Retina (tissue), 1 donor: Measurements from ENCODE around the gene SLC22A1.
"Not testable (repeated sequence)": the region's sequence is repeated elsewhere in the genome, so short reads cannot be mapped to it uniquely, and the experiment has no call there.

Experiments used
- DNase-seq: peaks from one replicate; pipeline ENCODE4 v3.0.0-alpha.2; 2016

SLC22A1 gene

DNA sequence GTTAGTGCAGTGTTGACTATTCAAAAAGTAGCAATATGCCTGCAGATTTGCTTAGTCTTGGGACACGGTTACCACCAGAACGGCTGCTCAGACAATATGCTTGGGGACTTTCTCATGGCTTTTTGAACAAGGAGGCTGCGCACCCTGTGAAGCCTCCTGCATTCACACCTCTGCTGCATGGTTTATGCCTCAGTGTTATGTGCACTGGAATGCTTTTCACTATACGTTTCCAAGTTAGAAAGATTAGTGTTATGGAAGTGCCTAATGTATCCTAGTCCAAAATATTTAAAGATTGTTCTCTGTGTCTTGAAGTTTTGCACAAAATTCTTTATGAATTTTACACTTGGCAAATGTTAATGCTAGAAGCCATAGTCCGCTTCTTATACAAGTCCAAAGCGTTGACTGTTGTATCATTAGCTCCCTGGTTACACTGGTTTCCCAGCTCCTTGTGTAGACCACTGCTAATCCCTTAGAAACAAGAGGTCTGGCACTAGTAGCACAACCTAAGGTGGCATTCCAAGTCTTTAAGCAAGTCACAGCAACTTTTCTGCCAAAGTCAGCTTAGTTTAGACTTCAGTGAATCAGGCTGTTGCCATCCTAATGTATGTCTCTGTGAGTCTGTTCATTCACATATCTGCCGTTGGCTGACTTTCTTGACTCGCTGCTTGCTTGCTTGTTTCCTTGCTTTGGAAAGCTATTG, 26.3 kb upstream of the SLC22A1 start:
- DNase-seq, result no peak

DNA sequence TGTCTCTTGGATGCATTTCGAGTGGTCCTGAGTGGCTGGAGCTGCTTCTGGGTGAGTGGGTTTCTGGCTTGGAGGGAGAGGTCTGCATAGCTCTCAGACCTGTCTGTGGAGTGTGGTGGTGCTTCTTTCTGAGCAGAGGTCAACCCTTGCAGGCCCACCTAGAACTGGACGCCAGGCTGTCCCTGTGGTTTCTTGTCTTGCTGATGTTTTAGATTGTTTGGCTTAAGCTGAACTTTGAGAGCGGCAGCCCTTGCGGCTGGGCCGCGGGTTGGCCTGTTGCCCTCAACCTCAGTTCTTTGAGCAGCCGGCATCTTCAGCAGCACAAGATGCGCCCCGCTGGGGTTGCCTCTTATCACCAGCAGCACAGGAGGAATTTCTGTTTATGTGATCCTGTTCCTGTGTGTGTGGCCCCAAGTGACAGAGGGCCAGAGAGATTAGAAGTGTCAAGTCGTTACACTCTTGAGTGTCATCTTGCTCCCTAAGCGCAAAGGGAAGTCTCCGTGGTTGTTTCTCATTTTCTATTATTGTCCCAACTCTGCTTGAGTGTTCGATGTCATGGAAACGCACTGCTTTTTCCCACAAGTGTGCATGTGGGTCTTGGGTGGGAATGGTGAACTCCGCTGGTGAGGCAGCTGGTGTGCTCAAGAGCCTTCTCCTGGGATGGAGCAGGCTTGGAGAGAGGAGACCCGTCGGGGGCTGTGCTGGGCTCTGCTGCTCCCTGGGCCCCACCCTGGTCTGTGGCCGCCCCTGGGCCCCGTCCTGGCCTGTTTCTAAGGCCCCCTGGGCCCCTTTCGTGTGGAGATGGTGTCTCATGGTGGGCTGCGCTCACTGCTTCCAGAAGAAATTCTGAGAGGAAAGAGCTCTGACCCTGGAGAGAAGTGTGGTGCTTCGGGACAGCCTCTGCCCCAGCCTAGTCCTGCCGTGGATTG, 20.1 kb upstream of the SLC22A1 start:
- DNase-seq, result no peak

DNA sequence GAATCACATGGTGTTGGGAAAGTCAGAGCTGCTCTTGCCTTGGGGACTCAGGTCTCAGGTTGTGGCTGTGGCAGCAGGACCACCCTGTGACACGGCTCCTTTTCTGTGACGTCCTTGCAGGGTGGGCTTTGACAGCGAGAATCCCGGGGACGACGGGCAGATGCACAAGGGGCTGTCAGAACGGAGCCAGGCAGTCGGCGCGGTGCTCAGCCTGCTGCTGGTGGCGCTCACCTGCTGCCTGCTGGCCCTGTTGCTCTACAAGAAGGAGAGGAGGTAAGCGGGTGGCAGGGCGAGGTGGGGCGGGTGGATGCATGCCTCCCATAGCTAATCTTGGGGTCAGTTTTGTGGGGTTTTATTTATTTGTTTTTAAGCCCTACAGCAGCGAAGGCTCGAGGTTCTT, 19.2 kb upstream of the SLC22A1 start:
- DNase-seq, result no peak

DNA sequence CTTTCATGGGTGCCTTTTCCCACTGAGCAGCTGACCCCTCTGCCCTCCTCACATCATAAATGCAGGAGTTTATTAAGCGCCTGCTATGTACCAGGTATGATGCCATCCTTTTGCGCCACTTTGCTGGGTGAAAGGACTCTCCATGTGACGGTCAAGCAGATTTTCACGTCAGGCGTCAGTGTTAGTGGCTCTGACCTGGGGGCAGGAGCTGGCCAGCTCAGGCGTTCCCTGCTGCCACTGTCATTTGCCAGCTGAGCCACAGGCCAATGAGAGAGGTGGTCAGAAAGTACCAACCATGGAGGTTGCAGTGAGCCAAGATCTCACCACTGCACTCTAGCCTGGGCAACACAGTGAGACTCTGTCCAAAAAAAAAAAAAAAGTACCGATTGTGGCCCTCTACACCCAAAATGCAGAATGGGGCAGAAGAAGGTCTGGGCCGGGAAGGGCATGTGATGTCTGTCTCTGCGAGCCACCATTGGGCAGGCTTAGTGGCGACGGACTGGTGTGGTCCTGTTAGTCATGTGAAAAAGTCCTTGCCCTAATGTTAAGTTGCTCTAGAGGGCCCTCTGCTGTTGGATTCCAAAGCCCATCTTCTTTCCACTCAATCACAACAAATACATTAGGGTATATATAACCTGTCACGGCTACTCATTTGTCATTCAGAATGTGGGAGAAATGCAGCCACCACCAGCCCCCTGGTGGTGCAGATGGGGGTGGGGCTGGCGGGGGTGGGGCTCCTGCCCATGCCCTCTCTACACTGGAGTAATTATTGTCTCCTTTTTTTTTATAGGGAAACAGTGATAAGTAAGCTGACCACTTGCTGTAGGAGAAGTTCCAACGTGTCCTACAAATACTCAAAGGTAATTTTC, 18.4 kb upstream of the SLC22A1 start:
- DNase-seq, result no peak

DNA sequence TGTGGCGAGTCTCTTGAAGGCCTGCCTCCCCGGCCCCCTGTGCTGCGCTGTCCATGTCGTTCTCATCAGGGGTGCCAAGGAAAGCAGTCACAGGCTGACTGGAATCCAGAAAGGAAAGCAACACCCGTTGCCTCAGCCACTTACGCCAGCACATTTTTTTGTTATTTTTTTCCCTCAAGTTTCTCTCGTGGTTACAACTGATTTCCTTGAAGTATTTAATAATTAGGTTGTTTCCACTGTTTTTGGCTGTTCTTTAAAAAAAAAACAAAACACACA, 17.9 kb upstream of the SLC22A1 start:
- no peak for DNase-seq

DNA sequence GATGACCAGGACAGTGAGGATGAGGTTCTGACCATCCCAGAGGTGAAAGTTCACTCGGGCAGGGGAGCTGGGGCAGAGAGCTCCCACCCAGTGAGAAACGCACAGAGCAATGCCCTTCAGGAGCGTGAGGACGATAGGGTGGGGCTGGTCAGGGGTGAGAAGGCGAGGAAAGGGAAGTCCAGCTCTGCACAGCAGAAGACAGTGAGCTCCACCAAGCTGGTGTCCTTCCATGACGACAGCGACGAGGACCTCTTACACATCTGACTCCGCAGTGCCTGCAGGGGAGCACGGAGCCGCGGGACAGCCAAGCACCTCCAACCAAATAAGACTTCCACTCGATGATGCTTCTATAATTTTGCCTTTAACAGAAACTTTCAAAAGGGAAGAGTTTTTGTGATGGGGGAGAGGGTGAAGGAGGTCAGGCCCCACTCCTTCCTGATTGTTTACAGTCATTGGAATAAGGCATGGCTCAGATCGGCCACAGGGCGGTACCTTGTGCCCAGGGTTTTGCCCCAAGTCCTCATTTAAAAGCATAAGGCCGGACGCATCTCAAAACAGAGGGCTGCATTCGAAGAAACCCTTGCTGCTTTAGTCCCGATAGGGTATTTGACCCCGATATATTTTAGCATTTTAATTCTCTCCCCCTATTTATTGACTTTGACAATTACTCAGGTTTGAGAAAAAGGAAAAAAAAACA, 16.6 kb upstream of the SLC22A1 start:
- DNase-seq, result no peak

DNA sequence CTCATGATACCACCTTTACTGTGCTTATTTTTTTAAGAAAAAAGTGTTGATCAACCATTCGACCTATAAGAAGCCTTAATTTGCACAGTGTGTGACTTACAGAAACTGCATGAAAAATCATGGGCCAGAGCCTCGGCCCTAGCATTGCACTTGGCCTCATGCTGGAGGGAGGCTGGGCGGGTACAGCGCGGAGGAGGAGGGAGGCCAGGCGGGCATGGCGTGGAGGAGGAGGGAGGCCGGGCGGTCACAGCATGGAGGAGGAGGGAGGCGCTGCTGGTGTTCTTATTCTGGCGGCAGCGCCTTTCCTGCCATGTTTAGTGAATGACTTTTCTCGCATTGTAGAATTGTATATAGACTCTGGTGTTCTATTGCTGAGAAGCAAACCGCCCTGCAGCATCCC, 15.6 kb upstream of the SLC22A1 start:
- no peak for DNase-seq

DNA sequence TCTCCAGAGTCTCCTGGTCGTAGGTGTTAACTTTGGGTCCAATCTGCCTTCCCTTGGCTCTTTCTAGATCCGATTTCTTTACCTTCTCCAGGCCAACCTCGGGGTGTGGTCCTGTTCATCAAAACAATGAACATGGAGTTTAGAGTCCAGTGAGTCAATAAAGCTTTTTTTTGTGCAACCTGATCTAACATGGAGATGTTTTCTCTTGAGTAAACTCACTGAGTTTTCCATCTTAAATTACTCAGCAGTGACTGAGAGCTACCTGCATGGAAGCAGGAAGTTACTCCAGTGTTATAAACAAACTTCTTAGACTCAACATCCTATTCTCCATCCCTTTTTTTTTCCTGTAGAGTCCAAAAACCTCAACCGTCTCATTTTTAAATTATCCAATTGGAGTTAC, 14.9 kb upstream of the SLC22A1 start:
- no peak for DNase-seq

DNA sequence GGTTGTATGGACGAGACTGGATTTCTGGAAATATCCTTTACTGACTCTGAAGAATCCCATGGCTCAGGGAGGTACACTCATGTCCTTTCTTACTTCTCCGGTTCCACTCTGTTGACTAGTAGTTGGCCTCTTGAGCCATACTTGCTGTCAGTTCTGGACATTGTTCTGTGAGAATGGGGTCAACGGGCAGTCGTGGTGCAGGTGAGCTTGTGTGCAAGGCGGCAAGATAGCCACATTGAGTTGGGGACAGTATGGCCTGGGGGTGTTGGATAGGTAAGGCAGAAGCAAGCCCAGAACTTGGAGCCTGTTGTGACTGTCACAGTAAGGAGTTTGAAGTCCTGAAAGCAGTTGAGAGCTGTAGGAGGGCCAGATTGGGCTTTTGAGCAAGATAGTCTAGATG, 13.5 kb upstream of the SLC22A1 start:
- DNase-seq, result no peak

DNA sequence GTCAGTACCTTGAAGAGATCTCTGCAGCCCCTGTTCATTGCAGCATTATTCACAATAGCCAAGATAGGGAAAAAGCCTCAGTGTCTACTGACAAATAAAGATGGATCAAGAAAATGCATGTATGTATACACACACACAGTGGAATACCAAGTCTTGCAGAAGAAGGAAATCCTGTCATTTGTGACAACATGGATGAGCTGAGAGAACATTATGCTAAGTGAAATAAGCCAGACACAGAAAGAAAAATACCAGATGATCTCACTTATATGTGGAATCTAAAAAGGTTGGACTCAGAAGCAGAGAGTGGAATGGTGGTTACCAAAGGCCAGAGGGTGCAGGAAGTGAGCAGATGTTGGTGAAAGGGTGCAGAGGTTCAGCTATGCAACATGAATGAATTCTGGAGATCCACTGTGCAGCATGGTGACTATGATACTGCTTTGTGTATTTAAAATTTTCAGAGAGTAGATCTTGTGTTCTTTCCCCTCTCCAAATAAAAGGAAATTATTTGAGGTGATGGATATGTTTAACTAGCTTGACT, 11.0 kb upstream of the SLC22A1 start:
- DNase-seq, result no peak

DNA sequence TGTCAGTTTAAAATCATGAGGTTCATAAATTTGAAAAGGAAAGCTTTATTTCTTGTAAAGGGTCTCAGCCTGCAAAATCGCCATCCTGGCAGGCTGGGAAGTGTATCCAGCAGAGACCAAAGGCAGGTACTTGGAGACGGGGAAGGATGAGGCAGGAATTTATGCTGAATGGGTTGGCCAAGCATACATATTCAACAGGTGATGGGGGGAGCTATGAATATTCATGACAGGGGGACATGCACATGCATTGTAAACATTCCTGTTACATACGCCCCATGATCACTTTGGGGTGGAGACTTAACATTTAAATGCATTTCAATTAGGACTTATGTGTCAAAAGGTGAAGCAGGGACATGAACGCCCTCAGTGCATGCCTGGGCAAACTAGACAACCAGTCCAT, 9.8 kb upstream of the SLC22A1 start:
- DNase-seq, result no peak

DNA sequence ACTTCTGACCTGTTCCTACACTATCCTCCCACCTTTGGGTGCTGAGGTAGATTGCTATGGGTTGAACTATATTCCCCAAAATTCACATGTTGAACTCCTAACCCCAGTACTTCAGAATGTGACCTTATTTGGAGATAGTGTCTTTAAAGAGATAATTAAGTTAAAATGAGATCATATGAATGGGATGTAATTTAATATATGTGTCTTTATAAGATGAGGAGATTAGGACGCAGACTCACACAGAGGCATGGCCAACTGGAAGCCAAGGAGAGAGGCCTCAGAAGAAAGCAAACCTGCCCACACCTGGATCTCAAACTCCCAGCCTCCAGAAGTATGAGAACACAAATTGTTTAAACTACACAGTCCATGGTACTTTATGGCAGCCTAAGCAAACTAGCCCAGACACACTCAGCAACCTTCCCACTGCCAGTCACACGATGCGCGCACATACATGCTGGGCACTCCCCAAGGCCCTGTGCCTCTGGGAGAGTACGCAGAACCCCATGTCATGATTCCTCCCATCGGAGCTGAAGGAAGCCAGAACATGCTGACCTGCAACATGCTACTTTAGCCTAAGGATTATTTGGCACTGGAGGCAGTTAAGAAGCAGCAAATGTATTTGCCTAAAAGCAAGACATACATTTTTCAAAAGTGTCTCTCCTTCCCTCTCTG, 8.9 kb upstream of the SLC22A1 start:
- no peak for DNase-seq

DNA sequence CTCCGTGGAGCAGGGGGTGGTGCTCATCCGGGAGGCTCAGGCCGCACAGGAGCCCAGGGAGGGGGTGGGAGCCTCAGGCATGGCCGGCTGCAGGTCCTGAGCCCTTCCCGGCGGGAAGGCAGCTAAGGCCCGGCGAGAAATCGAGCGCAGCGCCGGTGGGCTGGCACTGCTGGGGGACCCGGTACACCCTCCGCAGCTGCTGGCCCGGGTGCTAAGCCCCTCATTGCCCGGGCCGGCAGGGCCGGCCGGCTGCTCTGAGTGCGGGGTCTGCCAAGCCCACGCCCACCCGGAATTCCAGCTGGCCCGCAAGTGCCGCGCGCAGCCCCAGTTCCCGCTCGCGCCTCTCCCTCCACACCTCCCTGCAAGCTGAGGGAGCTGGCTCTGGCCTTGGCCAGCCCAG, 7.1 kb upstream of the SLC22A1 start:
- not testable (repeated sequence) for DNase-seq

DNA sequence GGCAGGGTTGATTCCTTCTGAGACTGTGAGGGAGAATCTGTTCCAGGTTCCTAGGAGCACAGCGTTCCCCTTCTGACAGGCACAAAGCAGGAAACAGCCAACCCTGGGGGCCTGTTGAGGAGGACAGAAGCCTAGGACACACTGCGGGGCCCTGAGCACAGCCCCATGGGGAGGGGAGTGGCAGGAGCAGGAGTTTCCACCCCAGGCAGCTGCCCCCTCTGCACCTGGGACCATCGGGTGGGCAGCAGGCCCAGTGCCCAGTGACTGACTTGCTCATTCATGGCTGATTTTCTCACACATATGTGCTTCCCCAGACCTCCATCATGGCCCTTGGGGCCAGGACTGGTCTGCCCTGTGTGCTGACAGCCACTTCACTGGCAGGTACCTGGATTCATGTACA, 6.2 kb upstream of the SLC22A1 start:
- DNase-seq, result no peak

DNA sequence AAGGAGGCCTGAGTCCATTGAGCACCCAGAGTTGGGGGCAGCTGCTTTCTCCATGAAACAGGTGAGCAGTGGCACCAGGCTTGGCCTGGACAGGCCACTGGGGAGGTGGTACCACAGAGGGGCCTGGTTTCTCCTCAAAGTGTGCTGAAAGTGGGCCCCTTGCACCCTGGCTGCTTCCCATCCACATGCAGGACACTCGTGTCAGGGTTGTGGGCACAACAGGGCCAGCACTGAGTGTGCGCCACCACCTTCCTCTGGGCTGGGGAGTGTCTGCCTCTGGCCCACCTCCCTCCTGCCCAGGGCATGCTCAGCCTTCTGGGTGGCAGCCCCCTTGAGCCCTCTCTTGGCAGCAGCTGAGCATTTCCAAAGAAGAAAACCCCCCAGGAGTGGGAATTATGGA, 5.2 kb upstream of the SLC22A1 start:
- DNase-seq, result no peak

DNA sequence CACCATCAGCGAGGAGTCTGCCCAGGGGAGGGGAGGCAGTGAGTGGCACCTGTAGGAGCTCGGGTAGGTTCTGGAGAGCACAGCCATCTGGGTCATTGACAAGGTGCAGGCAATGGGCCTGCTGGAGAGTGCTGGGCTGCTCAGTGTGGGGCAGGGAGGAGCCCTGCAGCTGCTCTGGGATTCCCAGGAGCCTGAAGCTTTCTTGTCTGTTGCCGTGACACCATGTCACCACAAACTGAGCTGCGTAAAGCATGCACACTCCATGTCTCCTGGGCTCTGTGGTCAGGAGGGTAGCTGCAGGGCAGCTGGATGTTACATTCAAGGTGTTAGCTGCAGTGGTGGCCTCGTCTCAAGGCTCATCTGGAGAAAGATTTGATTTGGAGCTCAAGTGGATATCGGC, 4.5 kb upstream of the SLC22A1 start:
- DNase-seq, result no peak

DNA sequence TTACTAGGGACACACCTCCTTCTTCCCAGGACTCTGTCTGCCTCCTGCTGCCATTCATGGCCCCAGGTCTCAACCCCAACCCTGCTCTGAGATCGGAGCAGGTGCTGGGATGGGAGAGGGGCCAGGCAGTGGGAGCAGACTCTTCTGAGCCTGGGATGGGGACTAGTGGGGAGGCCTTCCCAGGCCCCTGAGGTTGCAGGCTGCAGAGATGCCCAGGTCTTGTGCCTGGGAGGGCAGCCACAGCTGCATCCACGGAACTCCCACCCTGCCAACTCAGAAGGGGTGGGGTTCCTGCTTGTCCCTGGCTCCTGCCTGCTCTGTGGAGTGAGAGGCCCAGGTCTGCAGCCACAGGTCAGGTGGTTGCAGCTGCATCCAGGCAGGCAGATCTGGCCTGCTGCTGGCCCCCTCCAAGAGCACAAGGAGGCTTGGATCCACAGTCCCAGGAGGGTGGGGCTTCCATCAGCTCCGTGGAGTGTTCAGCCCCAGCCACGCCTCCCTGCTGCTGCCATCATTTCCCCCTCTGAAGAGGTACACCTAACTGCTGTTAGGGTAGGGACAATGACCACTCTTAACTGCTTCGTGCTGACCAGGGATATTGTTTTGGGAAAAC, 2.9 kb upstream of the SLC22A1 start:
- no peak for DNase-seq

DNA sequence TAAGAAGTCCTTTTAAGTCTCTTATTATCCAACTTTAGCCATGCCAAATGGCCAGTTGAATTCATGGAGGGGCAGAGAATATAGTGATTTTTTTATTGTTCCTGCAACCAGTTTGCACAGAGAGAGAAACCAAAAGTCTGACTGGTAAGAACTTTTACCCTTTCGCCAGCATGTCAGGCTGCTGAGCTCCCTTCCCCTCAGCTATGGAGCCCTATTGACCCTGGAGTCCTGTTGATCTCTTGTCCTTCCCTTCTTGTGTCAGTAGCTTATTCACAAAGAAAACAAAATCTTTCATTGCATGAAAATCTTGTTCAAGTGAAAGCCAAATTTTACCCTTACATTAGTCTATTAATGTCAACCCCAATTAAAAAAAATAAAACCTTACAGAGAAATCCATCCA, 1.5 kb upstream of the SLC22A1 start:
- DNase-seq, result no peak

DNA sequence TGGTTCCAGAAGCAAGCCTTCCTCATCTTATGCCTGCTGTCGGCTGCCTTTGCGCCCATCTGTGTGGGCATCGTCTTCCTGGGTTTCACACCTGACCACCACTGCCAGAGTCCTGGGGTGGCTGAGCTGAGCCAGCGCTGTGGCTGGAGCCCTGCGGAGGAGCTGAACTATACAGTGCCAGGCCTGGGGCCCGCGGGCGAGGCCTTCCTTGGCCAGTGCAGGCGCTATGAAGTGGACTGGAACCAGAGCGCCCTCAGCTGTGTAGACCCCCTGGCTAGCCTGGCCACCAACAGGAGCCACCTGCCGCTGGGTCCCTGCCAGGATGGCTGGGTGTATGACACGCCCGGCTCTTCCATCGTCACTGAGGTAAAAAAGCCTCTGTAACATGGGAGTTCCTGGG, 366 bp downstream of the SLC22A1 start:
- DNase-seq, result no peak

DNA sequence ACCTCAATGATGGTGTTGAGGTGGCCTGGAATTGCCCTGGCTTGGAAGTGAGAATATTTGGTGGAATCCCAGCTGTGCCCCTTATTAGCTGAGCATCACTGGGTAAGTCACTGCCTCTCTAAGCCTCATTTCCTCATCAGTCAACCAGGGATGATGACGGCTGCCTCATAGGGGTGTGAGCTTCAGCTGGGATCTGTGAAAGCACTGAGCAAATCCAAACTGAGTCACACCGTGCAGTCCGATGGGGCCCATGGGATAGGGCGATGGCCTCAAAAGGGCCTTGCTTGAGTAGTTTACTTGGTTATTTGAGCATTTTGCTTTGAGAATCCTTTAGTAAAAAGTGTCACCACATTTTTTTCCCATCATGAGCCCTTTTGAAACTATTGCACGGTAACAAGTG, 1.1 kb downstream of the SLC22A1 start:
- DNase-seq, result no peak

DNA sequence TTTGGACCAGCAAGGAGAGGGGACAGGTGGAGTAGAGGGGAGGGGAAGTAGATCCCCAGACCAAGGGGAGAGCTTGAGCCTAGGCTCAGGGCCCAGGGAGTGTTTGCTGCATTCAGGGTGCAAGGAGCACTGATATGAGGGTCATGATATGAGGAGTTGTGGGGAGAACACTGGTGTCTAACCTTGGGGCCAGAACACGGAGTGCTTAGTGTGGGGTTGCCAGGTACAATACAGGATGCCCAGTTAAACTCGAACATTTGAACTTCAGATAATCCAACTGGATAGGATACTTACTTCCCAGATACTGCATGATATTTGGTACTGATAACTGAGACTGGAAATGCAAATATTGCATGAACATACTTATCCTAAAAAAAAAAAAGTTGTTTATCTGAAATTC, 2.4 kb downstream of the SLC22A1 start:
- no peak for DNase-seq

DNA sequence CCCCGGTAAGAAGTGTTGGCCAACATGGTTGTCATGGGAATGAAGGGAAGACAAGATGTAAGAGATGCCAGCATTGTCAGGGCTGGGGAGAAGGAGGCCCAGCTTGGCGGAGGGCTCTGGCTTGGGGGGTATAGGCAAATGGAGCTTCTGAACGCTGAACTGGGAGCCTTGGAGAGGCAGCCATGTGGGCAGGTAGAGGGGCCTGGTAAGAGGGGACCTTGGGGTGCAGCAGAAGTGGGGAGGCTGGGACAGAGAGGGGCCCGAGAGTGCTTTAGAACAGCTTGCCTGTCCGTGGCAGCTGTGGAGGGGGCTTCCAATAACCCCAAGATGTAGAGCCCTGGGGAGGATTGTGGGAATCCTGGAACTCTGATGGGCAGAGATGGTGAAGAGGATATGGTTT, 3.0 kb downstream of the SLC22A1 start:
- no peak for DNase-seq
